HCEC 1CT (cell line): ENCODE data around the gene VGLL3.
"Not testable (repeated sequence)": the region's sequence is repeated elsewhere in the genome, so short reads cannot be mapped to it uniquely, and the experiment has no call there.

Source experiments
- DNase-seq: peaks from one replicate; pipeline ENCODE4 v3.0.0-alpha.2; 2017

VGLL3 gene

DNA sequence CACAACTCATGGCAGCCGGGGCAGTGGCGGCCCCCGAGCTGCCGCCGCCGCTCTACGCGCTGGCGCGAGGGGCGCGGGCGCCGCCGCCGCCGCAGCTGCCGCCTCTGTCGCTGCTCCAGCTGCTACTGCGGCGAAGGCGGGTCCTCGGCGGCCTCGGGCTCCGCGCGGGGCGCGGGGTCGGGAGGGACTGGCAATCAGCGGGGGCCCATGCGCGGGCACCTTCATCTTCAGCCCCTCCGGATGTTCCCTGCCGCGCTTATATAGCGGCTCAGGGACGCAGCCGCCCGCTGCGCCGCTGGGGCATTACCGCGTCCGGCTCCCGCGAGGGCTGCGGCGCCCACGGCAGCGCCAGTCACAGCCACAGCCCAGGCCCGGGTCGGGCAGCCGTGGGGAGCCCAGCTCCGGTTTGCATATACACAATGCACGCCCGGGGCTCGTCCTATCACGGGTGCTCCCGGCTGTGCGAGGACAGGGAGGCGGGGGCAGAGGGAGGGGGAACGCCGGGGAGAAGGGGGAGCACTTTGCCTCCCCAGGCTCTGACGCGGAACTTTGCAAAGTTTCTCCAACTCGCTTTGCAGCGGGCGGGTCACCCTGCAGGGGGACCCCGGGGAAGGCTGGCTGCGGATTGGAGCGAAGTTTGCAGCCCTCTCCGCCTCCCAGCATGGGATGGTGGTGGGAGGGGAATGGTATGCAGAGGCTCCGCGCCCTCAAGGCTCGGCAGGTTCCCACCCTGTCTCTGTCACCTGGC is at the start of gene VGLL3:
TSS of gene VGLL3 (minus strand) at position 416 of the 748 bp plus-strand sequence. CDS start at position 10, 406 bp downstream.
- peak; percentile 80 for DNase-seq

DNA sequence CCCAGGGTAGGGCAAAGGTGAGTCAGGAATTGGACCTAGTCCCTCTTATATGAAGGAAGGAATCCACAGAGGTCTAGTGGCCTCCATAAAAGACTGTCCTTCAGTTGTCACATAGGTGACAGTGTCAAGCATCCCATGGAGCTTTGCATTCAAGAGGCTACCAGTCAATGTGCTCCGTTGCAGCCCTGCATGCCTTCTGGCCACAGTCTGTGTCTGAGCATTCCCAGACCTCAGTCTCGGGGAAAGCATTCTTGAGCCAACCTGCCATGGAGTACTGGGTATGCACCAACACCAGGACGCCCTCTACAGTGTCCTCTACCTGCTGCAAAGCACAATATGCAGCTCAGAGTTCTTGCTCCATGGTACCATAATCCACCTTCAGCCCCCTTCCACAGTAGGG is 46.7 kb upstream of the VGLL3 start:
- DNase-seq = no peak

- DNase-seq = no peak
These were observed 45.7 kb upstream of the VGLL3 start for GRCh38 chr3:87036671-87037070.

- DNase-seq = no peak
These were observed 44.4 kb upstream of the VGLL3 start for GRCh38 chr3:87035339-87035738.

DNA sequence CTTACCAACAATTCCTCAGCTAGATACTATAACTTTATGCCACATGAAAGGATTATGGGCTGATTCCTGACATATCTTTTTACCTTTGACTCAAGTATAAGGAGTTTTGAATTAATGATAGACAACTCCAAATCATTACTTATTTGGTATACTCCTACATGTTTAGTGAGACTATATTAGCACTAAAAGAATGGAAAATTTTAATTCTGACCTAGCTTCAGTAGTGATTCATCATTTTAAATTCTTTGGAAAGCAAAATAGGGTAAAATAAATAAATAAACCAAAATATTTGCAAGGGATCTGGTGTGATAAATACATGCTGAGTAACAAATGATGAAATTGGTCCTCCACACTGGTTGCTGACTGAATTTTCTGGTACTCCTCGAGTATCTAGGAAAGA is 42.3 kb upstream of the VGLL3 start:
- no peak for DNase-seq

- no peak for DNase-seq
These were observed 35.0 kb upstream of the VGLL3 start for GRCh38 chr3:87025661-87026645.

GRCh38 chr3:87017370-87017769 is 26.4 kb upstream of the VGLL3 start:
- DNase-seq = not testable (repeated sequence)

- no peak for DNase-seq
These were observed 18.3 kb upstream of the VGLL3 start for GRCh38 chr3:87009271-87009670.

DNA sequence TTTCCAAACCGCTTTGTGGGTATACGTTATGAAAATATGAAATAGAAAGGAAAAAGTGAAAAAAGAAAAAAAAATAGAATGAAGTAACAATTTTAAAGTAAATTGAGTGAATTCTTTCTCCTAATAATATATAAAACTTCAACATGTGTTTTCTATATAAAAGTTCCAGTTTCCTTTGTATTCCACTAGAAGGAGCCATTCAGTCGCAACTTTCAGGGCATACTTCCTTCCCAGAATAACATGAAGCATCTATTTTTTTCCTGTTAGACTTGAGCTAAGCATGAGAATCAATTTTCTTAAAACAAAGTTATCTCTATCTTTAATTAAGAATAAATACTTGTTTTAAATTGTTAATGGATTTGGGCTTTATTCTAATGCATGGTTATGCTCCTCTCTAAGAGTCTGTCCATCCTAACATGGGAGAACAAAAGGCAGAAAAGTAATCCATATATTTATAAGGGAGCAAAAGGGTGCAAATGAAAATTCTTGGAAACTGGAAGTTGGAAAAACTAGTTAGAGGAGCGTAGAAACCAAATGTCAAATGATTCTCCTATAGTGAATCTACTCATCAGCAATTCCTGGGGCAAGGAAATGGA is 16.0 kb upstream of the VGLL3 start:
- peak; percentile 56 for DNase-seq

DNA sequence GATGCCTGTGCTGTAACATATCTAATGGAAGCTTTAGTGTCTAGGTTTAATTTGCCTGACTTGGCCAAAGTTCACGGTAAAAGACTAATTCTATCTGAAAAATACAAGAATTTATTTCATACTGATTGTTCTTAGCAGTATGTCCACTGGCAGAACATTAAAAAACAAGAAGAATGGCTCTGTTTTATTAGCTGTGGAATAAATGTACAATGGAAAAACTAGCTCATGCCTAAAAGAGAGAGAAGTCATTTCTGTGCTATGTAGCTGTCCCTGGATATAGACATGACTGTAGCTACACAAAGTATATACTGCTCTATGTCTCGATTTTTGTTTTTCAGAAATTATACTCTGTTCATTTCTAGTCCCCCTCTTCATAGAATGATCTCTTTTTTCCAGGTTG is 13.9 kb upstream of the VGLL3 start:
- DNase-seq = no peak

GRCh38 chr3:87002346-87002745 is 11.4 kb upstream of the VGLL3 start:
- no peak for DNase-seq

GRCh38 chr3:87001473-87002098 is 10.6 kb upstream of the VGLL3 start:
- no peak for DNase-seq

DNA sequence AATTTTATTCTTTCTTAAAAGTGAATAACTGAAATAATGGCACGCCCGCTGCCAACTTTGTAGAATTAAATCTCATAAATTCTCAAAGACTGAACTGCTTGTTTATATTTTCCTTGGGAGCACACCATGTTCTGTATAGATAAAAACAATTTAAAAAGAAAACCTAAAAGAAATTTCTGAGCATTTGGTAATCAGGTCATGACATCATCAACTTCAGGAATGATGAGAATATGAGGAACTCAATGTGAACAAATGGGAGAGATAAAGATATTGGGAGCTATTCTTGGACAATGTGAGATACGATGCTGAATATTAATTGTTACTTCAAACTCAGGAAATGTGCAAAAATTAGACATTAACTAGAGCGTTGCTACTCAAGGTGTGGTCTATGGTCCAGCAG is 10.0 kb upstream of the VGLL3 start:
- DNase-seq = no peak

DNA sequence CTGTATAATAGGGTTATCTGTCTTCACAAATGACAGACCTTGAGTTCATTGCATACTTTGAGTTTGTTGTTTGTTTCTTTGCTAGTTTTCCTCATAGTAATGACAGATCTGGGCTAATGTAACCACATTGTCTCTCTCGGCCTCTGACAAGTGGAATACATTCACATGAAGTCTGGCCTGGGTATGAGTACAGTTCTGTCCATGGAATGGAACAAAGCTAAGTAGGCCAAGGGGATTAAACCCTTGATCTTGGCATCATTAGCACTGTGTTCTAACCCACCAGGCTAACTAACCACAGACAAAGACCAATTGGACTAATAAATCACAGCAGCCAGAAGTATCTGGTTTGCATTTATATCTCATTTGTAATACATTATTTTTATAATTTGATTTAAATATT is 7.6 kb upstream of the VGLL3 start:
- DNase-seq = no peak

GRCh38 chr3:86996261-86996955 is 5.5 kb upstream of the VGLL3 start:
- DNase-seq = peak; percentile 56

DNA sequence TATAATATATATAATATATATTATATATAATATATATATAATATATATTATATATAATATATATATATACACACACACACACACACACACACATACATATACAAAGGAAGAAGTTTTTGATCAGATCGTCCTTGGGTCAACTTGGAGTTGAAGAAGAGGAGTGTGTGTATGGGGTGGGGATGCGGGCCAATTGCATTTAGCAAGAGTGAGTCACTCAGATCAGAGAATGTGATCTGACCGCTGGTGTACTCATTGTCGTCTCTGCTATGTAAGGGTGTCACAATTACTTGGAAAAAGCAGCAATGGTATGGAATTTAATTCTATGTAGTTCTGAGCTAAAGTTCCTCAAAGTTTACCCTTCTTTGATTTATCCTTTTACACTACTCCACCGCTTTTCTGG is 4.6 kb upstream of the VGLL3 start:
- peak; percentile 90 for DNase-seq

GRCh38 chr3:86993704-86994103 is 2.8 kb upstream of the VGLL3 start:
- DNase-seq = peak; percentile 86

- peak; percentile 64 for DNase-seq
These were observed 989 bp upstream of the VGLL3 start for GRCh38 chr3:86991840-86992435.

- DNase-seq = no peak
These were observed 500 bp upstream of the VGLL3 start for GRCh38 chr3:86991482-86991815.

DNA sequence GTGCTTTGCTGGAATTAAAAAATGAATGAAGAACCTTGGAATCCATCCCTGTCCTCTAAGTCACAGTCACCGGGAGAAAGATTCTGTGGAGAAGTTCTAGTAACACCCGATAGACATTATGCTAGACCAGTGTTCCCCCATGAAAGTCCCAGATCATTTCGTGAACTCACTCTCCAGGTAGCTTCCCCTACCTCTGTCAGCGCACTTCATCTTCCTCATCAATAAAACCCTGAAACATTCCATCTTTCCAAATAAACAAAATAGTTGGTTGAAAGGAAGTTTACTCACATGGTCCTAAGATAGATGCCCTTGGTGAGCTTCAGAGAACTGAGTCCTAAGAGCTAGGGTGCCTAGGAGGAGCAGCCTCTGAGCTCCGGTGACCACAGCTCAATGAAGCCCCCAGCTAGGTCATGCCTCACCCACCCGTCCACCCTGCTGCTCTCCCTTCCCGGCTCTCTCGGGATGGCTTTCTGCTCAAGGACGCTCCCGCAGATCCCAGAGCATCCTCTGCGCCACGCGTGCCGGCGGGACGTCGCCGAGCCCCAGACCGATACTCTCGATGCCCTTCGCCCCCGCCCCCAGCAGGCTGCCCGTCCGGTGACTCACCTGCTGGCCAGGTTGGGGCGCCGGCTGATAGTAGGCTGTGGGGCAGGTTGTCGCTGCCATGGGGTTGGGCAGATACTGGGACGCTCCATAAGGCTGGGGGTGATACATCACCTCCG is 776 bp downstream of the VGLL3 start:
- DNase-seq = peak; percentile 32

GRCh38 chr3:86989611-86990010 is 1.3 kb downstream of the VGLL3 start:
- DNase-seq = peak; percentile 41
